H7 (cell line): ENCODE data around the gene DIDO1. TPM values are rescaled to one million over a fixed set of nuclear protein-coding genes. Genes with fewer than 3 reads are reported as not detected.
"Not testable (repeated sequence)": the region's sequence is repeated elsewhere in the genome, so short reads cannot be mapped to it uniquely, and the experiment has no call there.

ENCODE experiments used
- DNase-seq: peaks from one replicate; pipeline ENCODE4 v3.0.0; 2012
- H3K27me3 ChIP-seq: 2 replicates; pipeline ENCODE4 v1.6.0; 2011; ENCODE audit warnings: mild to moderate bottlenecking, low read length; ENCODE audit not compliant: control insufficient read depth, insufficient read depth
- H3K36me3 ChIP-seq: replicated peaks from 2 replicates; pipeline ENCODE4 v1.5.1; 2011; ENCODE audit warnings: low read length; ENCODE audit not compliant: control insufficient read depth, insufficient read depth
- H3K4me3 ChIP-seq: 2 replicates; pipeline ENCODE4 v1.5.1; 2011; ENCODE audit warnings: low read depth, mild to moderate bottlenecking, control low read depth, low read length, moderate library complexity; ENCODE audit not compliant: insufficient read depth
- total RNA-seq: library from RNA; depleted of rRNA; stranded (reverse); fragments of >200 nt; shearing (Covaris generic); gene quantifications from 2 replicates; pipeline ENCODE4 v1.2.3, GENCODE V29; 2014

The DIDO1 gene
- total RNA-seq, 1 experiment from 2014 or later: 53.2 TPM

- no peaks in the 10 kb centered on the region for H3K27me3 ChIP-seq
- H3K36me3 ChIP-seq: peaks cover 17% of the 10 kb centered on the region
- DNase-seq: no peak
- no peak overlapping the region for H3K4me3 ChIP-seq
Observed at GRCh38 chr20:62852841-62853240, 73.5 kb downstream of the DIDO1 start.

- no peak overlapping the region for H3K4me3 ChIP-seq
- peaks cover 15% of the 10 kb centered on the region for H3K36me3 ChIP-seq
- DNase-seq: no peak
- no peaks in the 10 kb centered on the region for H3K27me3 ChIP-seq
Observed at GRCh38 chr20:62852196-62852595, 74.1 kb downstream of the DIDO1 start.

- H3K36me3 ChIP-seq: peaks cover 13% of the 10 kb centered on the region
- H3K27me3 ChIP-seq: no peaks in the 10 kb centered on the region
- H3K4me3 ChIP-seq: no peak overlapping the region
- DNase-seq: peak; percentile 76
Observed at GRCh38 chr20:62850333-62850974, 75.9 kb downstream of the DIDO1 start.

GRCh38 chr20:62849431-62849830 lies 76.9 kb downstream of the DIDO1 start:
- no peaks in the 10 kb centered on the region for H3K27me3 ChIP-seq
- DNase-seq: no peak
- no peak overlapping the region for H3K4me3 ChIP-seq
- peaks cover 11% of the 10 kb centered on the region for H3K36me3 ChIP-seq

- not testable (repeated sequence) for H3K36me3 ChIP-seq, H3K27me3 ChIP-seq, H3K4me3 ChIP-seq, DNase-seq
Observed at GRCh38 chr20:62848917-62849316, 77.4 kb downstream of the DIDO1 start.

- no peak overlapping the region for H3K4me3 ChIP-seq
- DNase-seq: peak; percentile 23
- H3K36me3 ChIP-seq: peaks cover 4% of the 10 kb centered on the region
- no peaks in the 10 kb centered on the region for H3K27me3 ChIP-seq
Observed at GRCh38 chr20:62846166-62846890, 80.0 kb downstream of the DIDO1 start.

- Histone ChIP-seq H3K27me3 (no peaks in the 10 kb centered on the region), H3K4me3 (no peak overlapping the region), H3K36me3 (peaks cover 4% of the 10 kb centered on the region)
- DNase-seq: no peak
Observed at GRCh38 chr20:62845416-62846160, 80.7 kb downstream of the DIDO1 start.

GRCh38 chr20:62844182-62844581 lies 82.1 kb downstream of the DIDO1 start:
- peaks cover 4% of the 10 kb centered on the region for H3K36me3 ChIP-seq
- H3K27me3 ChIP-seq: no peaks in the 10 kb centered on the region
- H3K4me3 ChIP-seq: no peak overlapping the region
- no peak for DNase-seq

GRCh38 chr20:62843656-62844055 lies 82.6 kb downstream of the DIDO1 start:
- H3K27me3 ChIP-seq: no peaks in the 10 kb centered on the region
- DNase-seq: no peak
- H3K4me3 ChIP-seq: no peak overlapping the region
- peaks cover 4% of the 10 kb centered on the region for H3K36me3 ChIP-seq

GRCh38 chr20:62841705-62842212 lies 84.5 kb downstream of the DIDO1 start:
- DNase-seq: peak; percentile 20
- H3K27me3 ChIP-seq: no peaks in the 10 kb centered on the region
- H3K36me3 ChIP-seq: peaks cover 5% of the 10 kb centered on the region
- no peak overlapping the region for H3K4me3 ChIP-seq

- H3K27me3 ChIP-seq: no peaks in the 10 kb centered on the region
- H3K36me3 ChIP-seq: peaks cover 2% of the 10 kb centered on the region
- H3K4me3 ChIP-seq: no peak overlapping the region
- DNase-seq: peak; percentile 57
Observed at GRCh38 chr20:62840244-62841197, 85.8 kb downstream of the DIDO1 start.

- Histone ChIP-seq H3K27me3 (no peaks in the 10 kb centered on the region), H3K36me3 (peaks cover 2% of the 10 kb centered on the region), H3K4me3 (no peak overlapping the region)
- DNase-seq: no peak
Observed at GRCh38 chr20:62839816-62840215, 86.5 kb downstream of the DIDO1 start.

- Histone ChIP-seq H3K4me3 (no peak overlapping the region), H3K27me3 (no peaks in the 10 kb centered on the region), H3K36me3 (peaks cover 2% of the 10 kb centered on the region)
- peak; percentile 22 for DNase-seq
Observed at GRCh38 chr20:62839261-62839660, 87.0 kb downstream of the DIDO1 start.
